ENCODE results near the gene TMEM54. TPM values are rescaled to one million over a fixed set of nuclear protein-coding genes. Genes with fewer than 3 reads are reported as not detected.

The TMEM54 gene
- total RNA-seq, 2 experiments from 2014 or later, result not detected

DNA sequence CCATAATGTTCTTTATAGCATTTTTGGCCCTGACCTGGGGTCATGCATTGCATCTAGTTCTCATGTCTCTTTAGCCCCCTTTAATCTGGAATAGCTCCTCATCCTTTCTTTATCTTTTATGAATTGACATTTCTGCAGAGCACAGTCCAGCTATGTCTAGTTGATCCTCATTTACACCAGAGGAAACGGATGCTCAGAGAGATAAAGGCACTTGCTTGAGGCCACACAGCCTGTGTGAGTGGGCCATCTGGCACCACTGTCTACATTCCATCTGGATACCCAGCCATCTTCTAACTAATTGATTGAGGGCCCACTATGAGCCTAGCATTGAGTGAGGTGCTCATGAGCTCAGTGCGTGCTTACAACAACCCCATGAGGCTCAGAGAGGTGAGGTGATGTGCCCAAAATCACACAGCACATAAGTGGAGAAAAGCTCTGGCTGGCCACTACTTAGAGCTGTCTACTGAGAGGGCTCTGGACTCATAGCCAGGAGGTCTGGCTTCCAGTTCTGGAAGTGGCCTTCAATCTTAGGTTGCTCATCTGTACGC lies 11.4 kb downstream of the TMEM54 start:
- DNase-seq, result no peak
- H3K36me3 Mint-ChIP-seq (ENCODE audit: low read depth), result no peaks in the 10 kb centered on the region
- POLR2A ChIA-PET, result no interaction called here
- peaks cover 71% of the 10 kb centered on the region for H3K27me3 Mint-ChIP-seq
- no peak overlapping the region for H3K27ac Mint-ChIP-seq
- no peak overlapping the region for H3K4me3 Mint-ChIP-seq
- H3K9me3 Mint-ChIP-seq, result no peaks in the 10 kb centered on the region
- H3K4me1 Mint-ChIP-seq, result peaks cover 8% of the 10 kb centered on the region
- CTCF ChIA-PET, result interaction anchor here (0.6 to 1.5 kb wide), 4 partner anchors 10 to 184 kb away, joined by 3 to 5 read pairs (median 3); no protein-coding TSS in a partner anchor

GRCh38 chr1:32888677-32889420 lies 12.3 kb downstream of the TMEM54 start:
- Mint-ChIP-seq H3K9me3 (no peaks in the 10 kb centered on the region), H3K36me3 (ENCODE audit: low read depth) (no peaks in the 10 kb centered on the region), H3K4me3 (no peak overlapping the region), H3K4me1 (peaks cover 8% of the 10 kb centered on the region), H3K27me3 (peaks cover 73% of the 10 kb centered on the region), H3K27ac (no peak overlapping the region)
- POLR2A ChIA-PET, result no interaction called here
- CTCF ChIA-PET, result interaction anchor here (1.5 kb wide), 1 partner anchor 183 kb away, joined by 5 read pairs; no protein-coding TSS in a partner anchor
- no peak for DNase-seq

GRCh38 chr1:32888134-32888533 lies 13.1 kb downstream of the TMEM54 start:
- Mint-ChIP-seq H3K36me3 (ENCODE audit: low read depth) (no peaks in the 10 kb centered on the region), H3K4me1 (peaks cover 8% of the 10 kb centered on the region), H3K4me3 (no peak overlapping the region), H3K27me3 (peaks cover 73% of the 10 kb centered on the region), H3K27ac (no peak overlapping the region), H3K9me3 (no peaks in the 10 kb centered on the region)
- POLR2A ChIA-PET, result no interaction called here
- CTCF ChIA-PET, result interaction anchor here (1.5 to 4.5 kb wide), 2 partner anchors 11 to 12 kb away, joined by 4 to 11 read pairs; no protein-coding TSS in a partner anchor
- DNase-seq, result no peak

GRCh38 chr1:32887623-32888022 lies 13.6 kb downstream of the TMEM54 start:
- CTCF ChIA-PET, result interaction anchor here (1.5 to 4.5 kb wide), 2 partner anchors 11 kb away, joined by 4 to 11 read pairs; no protein-coding TSS in a partner anchor
- Mint-ChIP-seq H3K4me1 (peaks cover 7% of the 10 kb centered on the region), H3K9me3 (no peaks in the 10 kb centered on the region)

GRCh38 chr1:32886828-32887414 lies 14.3 kb downstream of the TMEM54 start:
- Mint-ChIP-seq H3K27ac (no peak overlapping the region), H3K9me3 (no peaks in the 10 kb centered on the region), H3K36me3 (ENCODE audit: low read depth) (no peaks in the 10 kb centered on the region), H3K4me3 (no peak overlapping the region), H3K4me1 (peaks cover 3% of the 10 kb centered on the region), H3K27me3 (peaks cover 64% of the 10 kb centered on the region)
- ChIA-PET CTCF (interaction anchor here (0.9 to 4.5 kb wide), 4 partner anchors 11 to 240 kb away, joined by 4 to 11 read pairs (median 4); no protein-coding TSS in a partner anchor), POLR2A (no interaction called here)
- DNase-seq, result no peak

More at GRCh38 chr1:32887623-32888022, 13.6 kb downstream of the TMEM54 start:
- no peak overlapping the region for H3K27ac Mint-ChIP-seq
- H3K4me3 Mint-ChIP-seq, result no peak overlapping the region
- no peaks in the 10 kb centered on the region for H3K36me3 Mint-ChIP-seq (ENCODE audit: low read depth)
- POLR2A ChIA-PET, result no interaction called here
- no peak for DNase-seq
- peaks cover 71% of the 10 kb centered on the region for H3K27me3 Mint-ChIP-seq

DNA sequence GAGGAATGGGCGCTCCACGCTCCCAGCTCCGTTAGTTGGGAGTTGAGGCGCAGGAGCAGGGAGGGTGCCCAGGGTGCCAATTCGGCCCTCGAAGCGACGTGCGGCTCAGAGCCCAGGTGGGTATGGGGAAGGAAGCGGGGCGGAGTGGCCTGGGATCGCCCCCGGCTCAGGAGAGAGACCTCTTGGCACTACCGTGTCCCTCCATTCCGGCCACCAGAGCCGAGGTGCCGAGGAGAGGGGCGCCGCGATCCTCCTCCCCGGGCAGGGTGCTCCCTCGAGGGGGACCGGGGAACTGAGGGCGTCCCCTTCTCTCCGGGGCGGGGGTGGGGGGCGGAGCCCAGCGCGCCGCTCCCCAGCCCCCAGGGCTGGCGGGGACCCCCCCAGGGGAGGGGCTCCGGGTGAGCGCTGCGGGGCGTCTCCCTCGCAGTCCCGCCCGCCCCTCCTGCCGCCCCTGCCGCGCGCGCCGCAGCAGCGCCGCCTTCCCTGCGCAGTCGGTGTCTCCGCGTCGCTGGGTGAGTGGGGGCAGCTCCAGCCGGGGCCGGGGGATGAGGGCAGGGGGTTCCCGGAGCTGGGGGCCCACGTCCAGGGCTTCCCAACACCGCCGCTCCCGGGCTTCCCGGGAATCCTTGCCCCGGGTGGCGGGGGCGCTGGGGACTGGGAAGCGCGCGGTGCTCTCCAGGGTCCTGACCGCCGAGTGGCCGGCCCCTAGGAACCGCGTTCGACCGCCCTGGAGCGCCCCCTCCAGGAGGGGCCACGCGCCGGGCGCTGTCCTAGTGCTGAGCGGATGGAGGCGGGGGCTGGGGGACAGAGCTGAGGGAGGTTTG lies 15.0 kb downstream of the TMEM54 start, which contains the start of gene HPCA:
Gene HPCA, plus strand, starts transcription at position 488 of the 824 bp plus-strand sequence. CDS start 2,408 bp downstream, outside the sequence.
- Mint-ChIP-seq H3K4me1 (peaks cover 3% of the 10 kb centered on the region), H3K27ac (no peak within 1 kb of the TSS), H3K4me3 (no peak within 1 kb of the TSS), H3K36me3 (ENCODE audit: low read depth) (no peaks in the 10 kb centered on the region), H3K9me3 (no peaks in the 10 kb centered on the region), H3K27me3 (peaks cover 59% of the 10 kb centered on the region)
- peak; percentile 45 for DNase-seq
- POLR2A ChIA-PET, result no interaction called here
- CTCF ChIA-PET, result interaction anchor here (0.9 to 4.5 kb wide), 6 partner anchors 10 to 241 kb away, joined by 3 to 11 read pairs (median 4); no protein-coding TSS in a partner anchor

- POLR2A ChIA-PET, result no interaction called here
Observed at GRCh38 chr1:32885676-32886003, 15.5 kb downstream of the TMEM54 start.

GRCh38 chr1:32884726-32885125 lies 16.5 kb downstream of the TMEM54 start:
- Mint-ChIP-seq H3K4me3 (no peak overlapping the region), H3K27ac (no peak overlapping the region), H3K27me3 (peaks cover 48% of the 10 kb centered on the region), H3K9me3 (no peaks in the 10 kb centered on the region), H3K4me1 (peaks cover 3% of the 10 kb centered on the region), H3K36me3 (ENCODE audit: low read depth) (no peaks in the 10 kb centered on the region)
- CTCF ChIA-PET, result interaction anchor here (0.8 to 4.5 kb wide), 4 partner anchors 8 to 14 kb away, joined by 3 to 11 read pairs (median 3); no protein-coding TSS in a partner anchor
- DNase-seq, result no peak
- POLR2A ChIA-PET, result no interaction called here

More at GRCh38 chr1:32885676-32886003, 15.5 kb downstream of the TMEM54 start:
- H3K9me3 Mint-ChIP-seq, result no peaks in the 10 kb centered on the region
- peaks cover 57% of the 10 kb centered on the region for H3K27me3 Mint-ChIP-seq
- no peak overlapping the region for H3K4me3 Mint-ChIP-seq
- DNase-seq, result no peak
- peaks cover 3% of the 10 kb centered on the region for H3K4me1 Mint-ChIP-seq
- CTCF ChIA-PET, result interaction anchor here (1.1 to 4.5 kb wide), 5 partner anchors 9 to 242 kb away, joined by 3 to 11 read pairs (median 4); no protein-coding TSS in a partner anchor
- H3K36me3 Mint-ChIP-seq (ENCODE audit: low read depth), result no peaks in the 10 kb centered on the region
- no peak overlapping the region for H3K27ac Mint-ChIP-seq

- Mint-ChIP-seq H3K36me3 (ENCODE audit: low read depth) (no peaks in the 10 kb centered on the region), H3K4me3 (no peak overlapping the region), H3K27ac (no peak overlapping the region), H3K9me3 (no peaks in the 10 kb centered on the region), H3K4me1 (peaks cover 3% of the 10 kb centered on the region), H3K27me3 (peaks cover 42% of the 10 kb centered on the region)
- no peak for DNase-seq
- ChIA-PET POLR2A (no interaction called here), CTCF (interaction anchor here (0.8 to 4.5 kb wide), 2 partner anchors 9 to 15 kb away, joined by 3 to 11 read pairs; no protein-coding TSS in a partner anchor)
Observed at GRCh38 chr1:32884032-32884372, 17.2 kb downstream of the TMEM54 start.

- Mint-ChIP-seq H3K36me3 (ENCODE audit: low read depth) (no peaks in the 10 kb centered on the region), H3K4me3 (no peak overlapping the region), H3K27ac (no peak overlapping the region), H3K4me1 (peaks cover 3% of the 10 kb centered on the region), H3K9me3 (no peaks in the 10 kb centered on the region), H3K27me3 (peaks cover 40% of the 10 kb centered on the region)
- CTCF ChIA-PET, result interaction anchor here (2.1 kb wide), 1 partner anchor 9 kb away, joined by 7 read pairs; no protein-coding TSS in a partner anchor
- DNase-seq, result no peak
- POLR2A ChIA-PET, result no interaction called here
Observed at GRCh38 chr1:32883338-32884031, 17.7 kb downstream of the TMEM54 start.

DNA sequence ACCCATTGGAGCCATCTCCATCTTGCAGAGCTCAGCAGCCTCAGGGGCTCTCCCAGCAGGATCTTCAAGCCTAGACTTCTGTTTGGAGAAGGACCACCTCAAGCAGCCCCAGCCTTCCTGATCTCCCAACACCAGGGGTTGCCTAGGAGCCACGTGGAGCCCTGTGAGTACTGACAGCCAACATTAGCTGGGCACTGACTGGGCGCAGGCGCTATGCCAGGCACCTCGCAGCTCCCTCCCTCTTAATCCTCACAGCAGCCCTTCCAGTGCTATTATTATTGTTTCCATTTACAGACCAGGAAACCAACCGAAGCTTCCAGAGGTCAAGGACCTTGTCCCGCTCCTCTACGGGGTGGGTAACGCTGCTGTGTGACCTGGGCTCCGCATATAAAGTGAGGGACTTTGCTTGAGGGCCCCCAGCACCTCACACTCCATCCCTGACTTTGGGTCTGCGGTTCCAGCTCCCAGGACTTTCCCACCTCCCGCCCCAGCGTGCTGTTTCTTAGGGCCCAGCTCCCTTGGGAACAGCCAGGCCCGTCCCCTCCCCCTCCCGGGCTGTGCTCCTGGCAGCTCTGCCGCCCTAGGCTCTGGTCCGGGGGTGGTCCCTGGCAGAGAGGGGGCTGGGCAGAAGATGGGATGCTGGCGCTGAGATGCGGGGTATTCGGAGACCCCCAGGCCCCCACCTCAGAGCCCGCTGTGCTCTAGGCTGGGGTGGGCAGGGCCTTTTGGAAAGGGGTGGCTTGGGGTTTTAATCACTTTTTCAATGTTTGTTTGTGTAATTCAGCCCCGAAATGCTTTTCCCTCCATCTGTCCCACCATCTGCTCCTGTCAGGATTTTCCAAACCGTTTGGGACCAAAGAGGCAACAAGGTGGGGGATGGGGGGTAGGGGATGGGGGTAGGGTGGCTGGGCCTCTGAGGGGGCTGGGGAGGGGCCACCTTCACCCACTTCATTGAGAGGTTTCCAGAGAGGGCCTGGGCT lies 19.0 kb downstream of the TMEM54 start:
- Mint-ChIP-seq H3K4me3 (no peak overlapping the region), H3K27me3 (peaks cover 36% of the 10 kb centered on the region), H3K36me3 (ENCODE audit: low read depth) (no peaks in the 10 kb centered on the region), H3K27ac (no peak overlapping the region), H3K4me1 (peaks cover 3% of the 10 kb centered on the region), H3K9me3 (no peaks in the 10 kb centered on the region)
- ChIA-PET POLR2A (no interaction called here), CTCF (interaction anchor here (0.6 to 2.1 kb wide), 2 partner anchors 10 to 21 kb away, joined by 4 to 7 read pairs; no protein-coding TSS in a partner anchor)
- DNase-seq, result no peak
